A549 (cell line): ENCODE data around the gene MST1. TPM values are rescaled to one million over a fixed set of nuclear protein-coding genes. Genes with fewer than 3 reads are reported as not detected.

Source experiments
- ATAC-seq, 2 experiments: fragments of 200-7000 bp in 1 of 2; fragments of >200 bp in 1 of 2; cut with Nextera tagmentation in 1 of 2; cut with Tn5 transposase in 1 of 2; 3 replicates each; pipeline versions ENCODE4 v1.8.0 to v1.9.1; 2018 to 2020; ENCODE audit warnings: mild to moderate bottlenecking in 1 of 2, moderate library complexity in 1 of 2
- CTCF ChIA-PET: fragments of 300-600 bp; sonication (Branson Sonifier 250); formaldehyde crosslinking; extraction: SDS; loops from one replicate; lab custom pipeline; 2021; ENCODE audit warnings: antibody characterized with exemption, inconsistent platforms; lab: Yijun Ruan, JAX
- POLR2A ChIA-PET: fragments of 350-600 bp; formaldehyde crosslinking; extraction: SDS; loops from one replicate; lab custom pipeline; 2021; ENCODE audit warnings: antibody characterized with exemption, inconsistent platforms; lab: Yijun Ruan, JAX
- DNase-seq, 2 experiments: peaks; one replicate each; pipeline versions ENCODE4 v3.0.0 to v3.0.0-alpha.2; 2011 to 2016; ENCODE audit warnings: low read depth in 1 of 2, low spot score in 1 of 2
- FAIRE-seq: peaks from 2 replicates; lab custom pipeline; 2011; peaks lifted over from hg19 to GRCh38; lab: Jason Lieb, UNC
- H3K27ac ChIP-seq, 2 experiments: fragments of >200 bp; sonication (Bioruptor Twin); formaldehyde crosslinking; 3 replicates each; pipeline ENCODE4 v1.5.1; 2016 to 2017
- H3K4me1 ChIP-seq: fragments of >200 bp; sonication (Bioruptor Twin); formaldehyde crosslinking; 3 replicates; pipeline ENCODE4 v1.6.1; 2016
- H3K4me2 ChIP-seq: fragments of >200 bp; sonication (Bioruptor Twin); formaldehyde crosslinking; 3 replicates; pipeline ENCODE4 v1.6.1; 2016
- H3K4me3 ChIP-seq: fragments of >200 bp; sonication (Bioruptor Twin); formaldehyde crosslinking; 3 replicates; pipeline ENCODE4 v1.5.1; 2016
- H3K9me3 ChIP-seq: fragments of >200 bp; sonication (Bioruptor Twin); formaldehyde crosslinking; 3 replicates; pipeline ENCODE4 v1.6.1; 2016
- ATOH8 ChIP-seq: fragments of 250-450 bp; sonication (Bioruptor Pico); IDR thresholded peaks from 2 replicates; pipeline ENCODE4 v1.5.0; 2020; ENCODE audit warnings: low read depth, mild to moderate bottlenecking, moderate library complexity
- BCL3 ChIP-seq: fragments of >200 bp; sonication (Bioruptor Twin); formaldehyde crosslinking; IDR thresholded peaks from 3 replicates; pipeline ENCODE4 v1.6.1; 2016
- CBX2 ChIP-seq: fragments of 200-600 bp; sonication (generic); IDR thresholded peaks from 2 replicates; pipeline ENCODE4 v1.6.1; 2016; ENCODE audit warnings: low read depth, mild to moderate bottlenecking, borderline replicate concordance
- CBX8 ChIP-seq: fragments of 200-600 bp; sonication (generic); IDR thresholded peaks from 2 replicates; pipeline ENCODE4 v1.6.1; 2016
- CEBPB ChIP-seq, 2 experiments: fragments of >200 bp in 1 of 2; sonication (Bioruptor Twin) in 1 of 2; formaldehyde crosslinking in 1 of 2; IDR thresholded peaks; 2 replicates each; pipeline ENCODE4 v1.6.1; 2012 to 2016
- CHD4 ChIP-seq: fragments of 200-600 bp; sonication (generic); IDR thresholded peaks from 2 replicates; pipeline ENCODE4 v1.6.1; 2016; ENCODE audit warnings: antibody characterized with exemption, mild to moderate bottlenecking, borderline replicate concordance
- CTCF ChIP-seq: fragments of >200 bp; sonication (Bioruptor Twin); formaldehyde crosslinking; IDR thresholded peaks from 3 replicates; pipeline ENCODE4 v1.5.1; 2016
- E2F6 ChIP-seq: IDR thresholded peaks from 2 replicates; pipeline ENCODE4 v1.6.1; 2012; ENCODE audit warnings: low read depth, borderline replicate concordance
- EHF ChIP-seq: fragments of 250-450 bp; sonication (Bioruptor Pico); IDR thresholded peaks from 2 replicates; pipeline ENCODE4 v1.5.0; 2020; ENCODE audit warnings: mild to moderate bottlenecking
- EHMT2 ChIP-seq: fragments of 200-600 bp; sonication (generic); IDR thresholded peaks from 2 replicates; pipeline ENCODE4 v1.6.1; 2016; ENCODE audit warnings: antibody characterized with exemption, low read depth, mild to moderate bottlenecking, moderate library complexity
- EP300 ChIP-seq, 2 experiments: fragments of >200 bp; sonication (Bioruptor Twin); formaldehyde crosslinking; IDR thresholded peaks; 2 replicates in 1 of 2; 3 replicates in 1 of 2; pipeline ENCODE4 v1.6.1; 2016 to 2017
- ESRRA ChIP-seq: fragments of 150-350 bp; IDR thresholded peaks from 2 replicates; pipeline ENCODE4 v1.6.1; 2014; ENCODE audit warnings: mild to moderate bottlenecking, low read length, borderline replicate concordance
- HDAC2 ChIP-seq: fragments of 200-600 bp; sonication (generic); IDR thresholded peaks from 2 replicates; pipeline ENCODE4 v1.6.1; 2016
- HOXA7 ChIP-seq: fragments of 250-450 bp; sonication (Bioruptor Pico); IDR thresholded peaks from 2 replicates; pipeline ENCODE4 v1.5.0; 2020; ENCODE audit warnings: mild to moderate bottlenecking, moderate library complexity
- HOXB13 ChIP-seq: fragments of 250-450 bp; sonication (Bioruptor Pico); IDR thresholded peaks from 2 replicates; pipeline ENCODE4 v1.5.0; 2020; ENCODE audit warnings: low read depth, mild to moderate bottlenecking, moderate library complexity
- HOXB5 ChIP-seq: fragments of 250-450 bp; sonication (Bioruptor Pico); IDR thresholded peaks from 2 replicates; pipeline ENCODE4 v1.5.0; 2020; ENCODE audit warnings: mild to moderate bottlenecking, moderate library complexity
- JUN ChIP-seq, 2 experiments: fragments of >200 bp; sonication (Bioruptor Twin); formaldehyde crosslinking; IDR thresholded peaks; 2 replicates in 1 of 2; 3 replicates in 1 of 2; pipeline ENCODE4 v1.6.1; 2016 to 2017
- JUNB ChIP-seq: fragments of >200 bp; sonication (Bioruptor Twin); formaldehyde crosslinking; IDR thresholded peaks from 2 replicates; pipeline ENCODE4 v1.6.1; 2016
- KDM1A ChIP-seq: fragments of 200-600 bp; sonication (generic); IDR thresholded peaks from 2 replicates; pipeline ENCODE4 v1.6.1; 2016; ENCODE audit warnings: low read depth, mild to moderate bottlenecking
- MAFK ChIP-seq: fragments of 450-650 bp; IDR thresholded peaks from 2 replicates; pipeline ENCODE4 v1.6.1; 2014; ENCODE audit not compliant: partially characterized antibody
- MAZ ChIP-seq: fragments of 150-350 bp; IDR thresholded peaks from 2 replicates; pipeline ENCODE4 v1.6.1; 2014; ENCODE audit warnings: antibody characterized with exemption, low read depth, low read length, borderline replicate concordance
- MYC ChIP-seq: IDR thresholded peaks from 2 replicates; pipeline ENCODE4 v1.6.1; 2012; ENCODE audit warnings: mild to moderate bottlenecking, inconsistent platforms, low read length, improper control_type of control experiment, borderline replicate concordance
- NPAS2 ChIP-seq: fragments of 250-450 bp; sonication (Bioruptor Pico); IDR thresholded peaks from 2 replicates; pipeline ENCODE4 v1.8.0; 2022; ENCODE audit warnings: mild to moderate bottlenecking, moderate library complexity, borderline replicate concordance
- NR3C1 ChIP-seq: fragments of >200 bp; sonication (Bioruptor Twin); formaldehyde crosslinking; IDR thresholded peaks from 3 replicates; pipeline ENCODE4 v1.6.1; 2017
- PBX3 ChIP-seq: IDR thresholded peaks from 2 replicates; pipeline ENCODE4 v1.6.1; 2012
- PHF8 ChIP-seq: fragments of 200-600 bp; sonication (generic); IDR thresholded peaks from 2 replicates; pipeline ENCODE4 v1.6.1; 2016; ENCODE audit warnings: low read depth, mild to moderate bottlenecking, antibody characterized with exemption, moderate library complexity, borderline replicate concordance
- RAD21 ChIP-seq, 2 experiments: fragments of >200 bp in 1 of 2; sonication (Bioruptor Twin) in 1 of 2; formaldehyde crosslinking in 1 of 2; IDR thresholded peaks in 1 of 2; conservative IDR thresholded peaks in 1 of 2; 2 replicates in 1 of 2; 3 replicates in 1 of 2; pipeline ENCODE4 v1.6.1; 2012 to 2018; ENCODE audit warnings: inconsistent platforms in 1 of 2
- RARB ChIP-seq: fragments of 250-450 bp; sonication (Bioruptor Pico); IDR thresholded peaks from 2 replicates; pipeline ENCODE4 v1.8.0; 2021; ENCODE audit warnings: mild to moderate bottlenecking, moderate library complexity
- RFX5 ChIP-seq: fragments of 450-650 bp; IDR thresholded peaks from 2 replicates; pipeline ENCODE4 v1.7.1; 2014; ENCODE audit warnings: antibody characterized with exemption, mild to moderate bottlenecking, moderate library complexity
- TFCP2L1 ChIP-seq: fragments of 250-450 bp; sonication (Bioruptor Pico); IDR thresholded peaks from 2 replicates; pipeline ENCODE4 v1.5.0; 2021; ENCODE audit warnings: mild to moderate bottlenecking
- ZNF302 ChIP-seq: fragments of 250-450 bp; sonication (Bioruptor Pico); IDR thresholded peaks from 2 replicates; pipeline ENCODE4 v1.9.0; 2021; ENCODE audit warnings: inconsistent platforms, mild to moderate bottlenecking, moderate library complexity
- WGBS: methylation state at CpG from one replicate; pipeline ENCODE4 v1.1.6; 2017; ENCODE audit errors: missing lambda C conversion rate; 5-methylcytosine and 5-hydroxymethylcytosine counted together
- polyA plus RNA-seq, 4 experiments: library from polyadenylated mRNA; depleted of rRNA in 3 of 4; stranded (reverse); fragments of >200 nt; fragmentation: RNase III in 1 of 4; extraction: RNeasy Plus Mini Kit Qiagen cat#74134 plus additional on column Dnase treatment in 1 of 4; gene quantifications; 2 replicates in 3 of 4; 3 replicates in 1 of 4; pipeline ENCODE4 v1.2.3, GENCODE V29; 2011 to 2017

The MST1 gene
- polyA plus RNA-seq, 2 of the 4 experiments (the other 2 are of a cell fraction) = 3.6 to 4.9 TPM

- TF ChIP-seq RARB (CRISPR knock-in tag) = no peak
- no peak for TF ChIP-seq HOXA7
- no peak for TF ChIP-seq HOXB5
- no peak for TF ChIP-seq ESRRA
- no peak for TF ChIP-seq HOXB13 (CRISPR knock-in tag)
- TF ChIP-seq EHMT2 = no peak
- TF ChIP-seq MYC = no peak
- H3K4me1 ChIP-seq = no peaks in the 10 kb centered on the region
- no peak overlapping the region for H3K4me2 ChIP-seq
- no peak overlapping the region for H3K4me3 ChIP-seq
- H3K27ac ChIP-seq = no peak overlapping the region
- ChIA-PET POLR2A (no interaction called here), CTCF (interaction anchor here (0.8 to 2.5 kb wide), 4 partner anchors 8 to 172 kb away, joined by 3 to 12 read pairs (median 7); partner anchors contain the start of gene GMPPB)
- FAIRE-seq = no peak
- no peaks in the 10 kb centered on the region for H3K9me3 ChIP-seq
- no peak for ATAC-seq
- no peak for DNase-seq
- 95% methylated on average over 5 of the region's 5 CpGs for WGBS
These were observed 22.2 kb upstream of the MST1 start for GRCh38 chr3:49711489-49711888.

- 91% methylated on average over 8 of the region's 8 CpGs for WGBS
- ATAC-seq (no peak), FAIRE-seq (no peak), DNase-seq (no peak)
- Histone ChIP-seq H3K4me2 (no peak overlapping the region), H3K4me1 (no peaks in the 10 kb centered on the region), H3K4me3 (no peak overlapping the region), H3K9me3 (no peaks in the 10 kb centered on the region), H3K27ac (no peak overlapping the region)
- TF ChIP-seq CBX2 (no peak), CEBPB (IDR thresholded peaks at IDR 0.05) (no peak), NR3C1 (no peak), RARB (CRISPR knock-in tag) (no peak), PHF8 (no peak), RFX5 (no peak), E2F6 (no peak), TFCP2L1 (CRISPR knock-in tag) (no peak), HOXB13 (CRISPR knock-in tag) (no peak), EHF (CRISPR knock-in tag) (no peak), HDAC2 (no peak), BCL3 (no peak), CHD4 (no peak), CTCF (no peak), MAFK (no peak)
- POLR2A ChIA-PET = no interaction called here
- CTCF ChIA-PET = no interaction called here
These were observed 20.6 kb upstream of the MST1 start for GRCh38 chr3:49709852-49710251.

GRCh38 chr3:49707113-49707480 lies 17.8 kb upstream of the MST1 start:
- Histone ChIP-seq H3K4me3 (no peak overlapping the region), H3K9me3 (no peaks in the 10 kb centered on the region), H3K27ac (no peak overlapping the region), H3K4me2 (no peak overlapping the region), H3K4me1 (no peaks in the 10 kb centered on the region)
- no peak for FAIRE-seq
- DNase-seq = no peak
- TF ChIP-seq JUNB (no peak), KDM1A (no peak), EP300 (IDR thresholded peaks at IDR 0.05) (no peak), MYC (no peak), NPAS2 (CRISPR knock-in tag) (no peak), TFCP2L1 (CRISPR knock-in tag) (no peak), CBX8 (no peak), PBX3 (no peak), ATOH8 (CRISPR knock-in tag) (no peak), HOXB13 (CRISPR knock-in tag) (no peak), MAZ (no peak), RAD21 (conservative IDR thresholded peaks at IDR 0.05 in 1 of 2, IDR thresholded peaks at IDR 0.05 in 1 of 2) (no peak), EHMT2 (no peak), MAFK (no peak), ZNF302 (CRISPR knock-in tag) (no peak), JUN (IDR thresholded peaks at IDR 0.05) (no peak)
- 63% methylated on average over 4 of the region's 4 CpGs for WGBS
- ChIA-PET POLR2A (no interaction called here), CTCF (interaction anchor here (1.4 kb wide), 1 partner anchor 12 kb away, joined by 4 read pairs; no protein-coding TSS in a partner anchor)
- no peak for ATAC-seq
